ENCODE data around the gene CTDP1. TPM values are rescaled to one million over a fixed set of nuclear protein-coding genes. Genes with fewer than 3 reads are reported as not detected.

CTDP1 gene
- total RNA-seq, 1 experiment from 2014 or later = 16.1 TPM

DNA sequence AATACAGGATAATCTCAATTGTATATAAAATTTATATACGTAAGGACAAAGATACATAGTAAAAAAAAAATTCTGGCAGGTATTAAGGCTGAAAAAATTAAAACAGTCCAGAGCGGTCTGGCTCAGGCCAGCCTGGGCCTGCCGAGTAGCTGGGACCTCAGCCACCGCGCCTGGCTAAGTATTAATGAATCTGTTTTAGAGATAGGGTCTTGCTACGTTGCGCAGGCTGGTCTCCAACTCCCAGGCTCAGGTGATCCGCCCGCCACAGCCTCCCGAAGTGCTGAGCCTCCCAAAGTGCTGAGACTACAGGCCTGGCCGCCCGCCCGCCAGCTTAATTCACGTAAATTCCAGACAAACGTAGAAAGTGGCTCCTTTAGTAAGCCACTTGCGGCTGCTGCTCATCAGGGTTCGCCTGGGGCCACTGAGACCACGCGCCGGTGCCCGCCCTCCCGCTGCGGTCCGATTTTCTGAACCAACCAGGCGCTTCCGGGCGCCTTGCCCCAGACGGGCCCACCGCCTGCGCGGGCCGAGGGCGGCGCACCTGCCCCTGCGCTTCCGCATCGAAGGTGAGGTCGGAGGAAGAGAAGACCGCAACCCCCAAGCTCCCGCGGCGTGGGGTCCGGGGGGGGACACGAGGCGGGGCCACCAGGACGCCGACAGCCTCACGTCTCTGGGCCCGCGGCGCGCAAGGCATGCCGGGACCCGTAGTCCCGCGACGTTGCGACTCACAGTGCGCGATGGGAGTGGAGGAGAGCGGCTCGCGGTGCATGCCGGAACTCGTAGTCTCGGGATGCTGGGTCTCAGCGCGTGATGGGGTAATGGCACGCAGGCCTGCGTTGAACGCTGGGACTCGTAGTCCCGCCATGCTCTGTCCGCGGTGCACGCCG, 695 bp upstream of the CTDP1 start:
- Histone ChIP-seq H3K9me3 (no peaks in the 10 kb centered on the region), H3K4me1 (no peaks in the 10 kb centered on the region), H3K36me3 (ENCODE audit: control insufficient read depth, insufficient read depth, low read length) (no peaks in the 10 kb centered on the region), H3K27me3 (replicated peaks; ENCODE audit: control insufficient read depth, insufficient read depth, low read length) (no peaks in the 10 kb centered on the region), H3K4me3 (ENCODE audit: low read depth, low read length) (peak overlapping the region; percentile 87)
- H3K36me3 Mint-ChIP-seq (ENCODE audit: insufficient read depth, unreplicated experiment) = no peaks in the 10 kb centered on the region
- no peak for TF ChIP-seq CTCF (IDR thresholded peaks at IDR 0.05; ENCODE audit: insufficient read depth in 1 of 2, low read depth in 1 of 2, low read length in 1 of 2, severe bottlenecking in 1 of 2, unreplicated experiment in 1 of 2)
- POLR2A ChIA-PET = no interaction called here
- H3K9me3 Mint-ChIP-seq (ENCODE audit: unreplicated experiment) = no peaks in the 10 kb centered on the region
- peak overlapping the region; percentile 76 for H3K4me3 Mint-ChIP-seq (ENCODE audit: unreplicated experiment)
- CTCF ChIA-PET = no interaction called here
- no peaks in the 10 kb centered on the region for H3K4me1 Mint-ChIP-seq (ENCODE audit: low read depth, unreplicated experiment)
- H3K27me3 Mint-ChIP-seq (ENCODE audit: insufficient read depth, unreplicated experiment) = no peaks in the 10 kb centered on the region
- DNase-seq = peak; percentile 93 to 95
- BruUV-seq (replicated peaks) = no TSS peak
- peak overlapping the region; percentile 90 for H3K27ac Mint-ChIP-seq (ENCODE audit: unreplicated experiment)
- intact Hi-C loops (cut with micrococcal nuclease; ENCODE audit: unreplicated experiment) = loop anchor here (5.0 to 10.0 kb wide), 2 partner anchors 286 to 353 kb away; partner anchors contain the start of genes HSBP1L1 and RBFA

GRCh38 chr18:79680100-79680879, 687 bp downstream of the CTDP1 start:
- Mint-ChIP-seq H3K27ac (ENCODE audit: unreplicated experiment) (peak overlapping the region; percentile 39), H3K4me1 (ENCODE audit: low read depth, unreplicated experiment) (no peaks in the 10 kb centered on the region), H3K27me3 (ENCODE audit: insufficient read depth, unreplicated experiment) (no peaks in the 10 kb centered on the region), H3K36me3 (ENCODE audit: insufficient read depth, unreplicated experiment) (no peaks in the 10 kb centered on the region), H3K4me3 (ENCODE audit: unreplicated experiment) (peak overlapping the region; percentile 62), H3K9me3 (ENCODE audit: unreplicated experiment) (no peaks in the 10 kb centered on the region)
- Histone ChIP-seq H3K4me3 (ENCODE audit: low read depth, low read length) (peak overlapping the region; percentile 87), H3K36me3 (ENCODE audit: control insufficient read depth, insufficient read depth, low read length) (no peaks in the 10 kb centered on the region), H3K4me1 (no peaks in the 10 kb centered on the region), H3K27me3 (replicated peaks; ENCODE audit: control insufficient read depth, insufficient read depth, low read length) (no peaks in the 10 kb centered on the region), H3K9me3 (no peaks in the 10 kb centered on the region)
- BruUV-seq (replicated peaks) = TSS peak; percentile 29
- ChIA-PET POLR2A (no interaction called here), CTCF (interaction anchor here (0.6 kb wide), 1 partner anchor 622 kb away, joined by 3 read pairs; no protein-coding TSS in a partner anchor)
- no peak for TF ChIP-seq CTCF (IDR thresholded peaks at IDR 0.05; ENCODE audit: insufficient read depth in 1 of 2, low read depth in 1 of 2, low read length in 1 of 2, severe bottlenecking in 1 of 2, unreplicated experiment in 1 of 2)
- peak in 1 of 2 experiments; percentile 25 for DNase-seq
- intact Hi-C loops (cut with micrococcal nuclease; ENCODE audit: unreplicated experiment) = no loop called here

DNA sequence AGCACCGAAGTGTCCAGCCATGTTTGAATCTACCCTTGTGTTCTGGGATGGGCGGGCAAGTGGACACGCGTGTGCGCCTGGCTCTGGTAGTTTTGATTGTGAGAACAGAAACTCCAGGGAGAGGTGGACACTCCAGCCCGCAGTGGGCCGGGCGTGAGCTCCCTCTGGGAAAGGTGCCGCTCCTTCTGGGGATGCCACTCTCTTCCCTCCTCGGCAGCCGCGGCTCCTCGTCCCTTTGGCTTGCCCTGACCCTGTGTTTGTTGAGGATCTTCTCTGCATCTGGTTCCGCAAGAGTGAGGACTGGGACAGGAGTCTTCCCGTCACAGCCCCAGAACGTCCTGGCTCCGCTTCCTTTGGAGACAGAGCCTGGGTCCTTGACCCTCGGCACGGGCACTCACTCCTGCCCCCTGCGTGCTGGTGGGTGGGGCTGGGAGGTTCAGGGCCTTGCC, 1.3 kb downstream of the CTDP1 start:
- intact Hi-C loops (cut with micrococcal nuclease; ENCODE audit: unreplicated experiment) = no loop called here
- H3K36me3 ChIP-seq (ENCODE audit: control insufficient read depth, insufficient read depth, low read length) = no peaks in the 10 kb centered on the region
- TF ChIP-seq CTCF (IDR thresholded peaks at IDR 0.05; ENCODE audit: insufficient read depth in 1 of 2, low read depth in 1 of 2, low read length in 1 of 2, severe bottlenecking in 1 of 2, unreplicated experiment in 1 of 2) = no peak
- no peaks in the 10 kb centered on the region for H3K36me3 Mint-ChIP-seq (ENCODE audit: insufficient read depth, unreplicated experiment)
- DNase-seq = no peak
- H3K27ac Mint-ChIP-seq (ENCODE audit: unreplicated experiment) = no peak overlapping the region
- peak overlapping the region; percentile 87 for H3K4me3 ChIP-seq (ENCODE audit: low read depth, low read length)
- ChIA-PET CTCF (no interaction called here), POLR2A (no interaction called here)
- H3K4me3 Mint-ChIP-seq (ENCODE audit: unreplicated experiment) = peak overlapping the region; percentile 62
- H3K9me3 ChIP-seq = no peaks in the 10 kb centered on the region
- no peaks in the 10 kb centered on the region for H3K4me1 Mint-ChIP-seq (ENCODE audit: low read depth, unreplicated experiment)
- H3K27me3 ChIP-seq (replicated peaks; ENCODE audit: control insufficient read depth, insufficient read depth, low read length) = no peaks in the 10 kb centered on the region
- H3K9me3 Mint-ChIP-seq (ENCODE audit: unreplicated experiment) = no peaks in the 10 kb centered on the region
- H3K4me1 ChIP-seq = no peaks in the 10 kb centered on the region
- H3K27me3 Mint-ChIP-seq (ENCODE audit: insufficient read depth, unreplicated experiment) = no peaks in the 10 kb centered on the region
- no TSS peak for BruUV-seq (replicated peaks)
